ENCODE measurements around the gene CCNA2.
A peak's percentile ranks its signal among the peaks of the same experiment; 100 is the strongest.

CCNA2 gene

DNA sequence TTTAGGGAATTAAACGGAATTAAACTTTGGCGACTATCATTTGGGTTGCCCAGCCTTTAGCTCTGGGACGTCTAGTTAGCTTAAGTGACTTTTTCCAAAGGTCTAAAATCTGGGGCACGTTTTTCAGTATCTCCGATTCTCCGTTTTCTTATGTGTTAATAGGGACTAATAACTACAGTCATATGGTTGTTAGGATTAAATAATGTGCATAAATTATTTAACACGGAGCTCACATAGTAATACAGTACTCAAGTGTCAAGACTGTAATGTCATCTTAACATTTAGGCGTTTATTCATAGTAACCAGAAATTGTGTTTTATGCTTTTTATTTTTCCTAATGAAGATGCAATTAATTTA lies 466 bp upstream of the CCNA2 start:
- Histone ChIP-seq H3K9me3 (ENCODE audit: insufficient read depth, low read length) (no peaks in the 10 kb centered on the region), H2AFZ (ENCODE audit: low read depth, low read length) (peak overlapping the region; percentile 83), H3K4me2 (ENCODE audit: low read length) (peak overlapping the region; percentile 68), H3K9ac (ENCODE audit: low read length) (peak overlapping the region; percentile 77), H3K27ac (ENCODE audit: low read length) (peak overlapping the region; percentile 55), H3K27me3 (ENCODE audit: low read depth, low read length) (no peaks in the 10 kb centered on the region), H3K36me3 (replicated peaks; ENCODE audit: low read depth, low read length) (peaks cover 30% of the 10 kb centered on the region), H3K4me3 (ENCODE audit: low read length) (peak overlapping the region; percentile 89), H3K4me1 (ENCODE audit: low read length) (peaks cover 11% of the 10 kb centered on the region), H4K20me1 (ENCODE audit: insufficient read depth, low read length) (no peaks in the 10 kb centered on the region), H3K79me2 (ENCODE audit: low read length) (peaks cover 40% of the 10 kb centered on the region)
- no peak for TF ChIP-seq EZH2phosphoT487 (IDR thresholded peaks at IDR 0.05; ENCODE audit: low read depth)
- TF ChIP-seq, protein P1, sequence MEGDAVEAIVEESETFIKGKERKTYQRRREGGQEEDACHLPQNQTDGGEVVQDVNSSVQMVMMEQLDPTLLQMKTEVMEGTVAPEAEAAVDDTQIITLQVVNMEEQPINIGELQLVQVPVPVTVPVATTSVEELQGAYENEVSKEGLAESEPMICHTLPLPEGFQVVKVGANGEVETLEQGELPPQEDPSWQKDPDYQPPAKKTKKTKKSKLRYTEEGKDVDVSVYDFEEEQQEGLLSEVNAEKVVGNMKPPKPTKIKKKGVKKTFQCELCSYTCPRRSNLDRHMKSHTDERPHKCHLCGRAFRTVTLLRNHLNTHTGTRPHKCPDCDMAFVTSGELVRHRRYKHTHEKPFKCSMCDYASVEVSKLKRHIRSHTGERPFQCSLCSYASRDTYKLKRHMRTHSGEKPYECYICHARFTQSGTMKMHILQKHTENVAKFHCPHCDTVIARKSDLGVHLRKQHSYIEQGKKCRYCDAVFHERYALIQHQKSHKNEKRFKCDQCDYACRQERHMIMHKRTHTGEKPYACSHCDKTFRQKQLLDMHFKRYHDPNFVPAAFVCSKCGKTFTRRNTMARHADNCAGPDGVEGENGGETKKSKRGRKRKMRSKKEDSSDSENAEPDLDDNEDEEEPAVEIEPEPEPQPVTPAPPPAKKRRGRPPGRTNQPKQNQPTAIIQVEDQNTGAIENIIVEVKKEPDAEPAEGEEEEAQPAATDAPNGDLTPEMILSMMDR (IDR thresholded peaks at IDR 0.05; ENCODE audit: low read depth, low read length) = no peak

- peak overlapping the region; percentile 89 for H3K9ac ChIP-seq (ENCODE audit: low read length)
- H2AFZ ChIP-seq (ENCODE audit: low read depth, low read length) = 0 out of 2 replicates have a peak overlapping the region, but pooled peaks have one; percentile 10
- no peaks in the 10 kb centered on the region for H3K9me3 ChIP-seq (ENCODE audit: insufficient read depth, low read length)
- peak overlapping the region; percentile 70 for H3K4me2 ChIP-seq (ENCODE audit: low read length)
- peak overlapping the region; percentile 89 for H3K4me3 ChIP-seq (ENCODE audit: low read length)
- H3K27ac ChIP-seq (ENCODE audit: low read length) = peak overlapping the region; percentile 68
- no peaks in the 10 kb centered on the region for H4K20me1 ChIP-seq (ENCODE audit: insufficient read depth, low read length)
- no peak for TF ChIP-seq EZH2phosphoT487 (IDR thresholded peaks at IDR 0.05; ENCODE audit: low read depth)
- TF ChIP-seq, protein P1 (IDR thresholded peaks at IDR 0.05; ENCODE audit: low read depth, low read length) = peak; percentile 28
- no peaks in the 10 kb centered on the region for H3K27me3 ChIP-seq (ENCODE audit: low read depth, low read length)
- peaks cover 50% of the 10 kb centered on the region for H3K79me2 ChIP-seq (ENCODE audit: low read length)
- peaks cover 11% of the 10 kb centered on the region for H3K4me1 ChIP-seq (ENCODE audit: low read length)
- H3K36me3 ChIP-seq (replicated peaks; ENCODE audit: low read depth, low read length) = peaks cover 42% of the 10 kb centered on the region
Observed at GRCh38 chr4:121822796-121823504, 733 bp downstream of the CCNA2 start.

GRCh38 chr4:121822047-121822446 lies 1.6 kb downstream of the CCNA2 start:
- no peaks in the 10 kb centered on the region for H4K20me1 ChIP-seq (ENCODE audit: insufficient read depth, low read length)
- H3K27me3 ChIP-seq (ENCODE audit: low read depth, low read length) = no peaks in the 10 kb centered on the region
- H3K79me2 ChIP-seq (ENCODE audit: low read length) = peaks cover 57% of the 10 kb centered on the region
- H3K4me3 ChIP-seq (ENCODE audit: low read length) = peak overlapping the region; percentile 89
- TF ChIP-seq EZH2phosphoT487 (IDR thresholded peaks at IDR 0.05; ENCODE audit: low read depth) = no peak
- TF ChIP-seq, protein P1 (IDR thresholded peaks at IDR 0.05; ENCODE audit: low read depth, low read length) = no peak
- peak overlapping the region; percentile 89 for H3K9ac ChIP-seq (ENCODE audit: low read length)
- H3K4me1 ChIP-seq (ENCODE audit: low read length) = peaks cover 11% of the 10 kb centered on the region
- H2AFZ ChIP-seq (ENCODE audit: low read depth, low read length) = no peak overlapping the region
- H3K9me3 ChIP-seq (ENCODE audit: insufficient read depth, low read length) = no peaks in the 10 kb centered on the region
- H3K36me3 ChIP-seq (replicated peaks; ENCODE audit: low read depth, low read length) = peaks cover 50% of the 10 kb centered on the region
- no peak overlapping the region for H3K27ac ChIP-seq (ENCODE audit: low read length)
- H3K4me2 ChIP-seq (ENCODE audit: low read length) = peak overlapping the region; percentile 70

GRCh38 chr4:121819216-121819965 lies 4.3 kb downstream of the CCNA2 start:
- no peak for TF ChIP-seq EZH2phosphoT487 (IDR thresholded peaks at IDR 0.05; ENCODE audit: low read depth)
- TF ChIP-seq, protein P1 (IDR thresholded peaks at IDR 0.05; ENCODE audit: low read depth, low read length) = no peak
- no peak overlapping the region for H2AFZ ChIP-seq (ENCODE audit: low read depth, low read length)
- H3K9me3 ChIP-seq (ENCODE audit: insufficient read depth, low read length) = no peaks in the 10 kb centered on the region
- no peak overlapping the region for H3K4me3 ChIP-seq (ENCODE audit: low read length)
- H3K27me3 ChIP-seq (ENCODE audit: low read depth, low read length) = no peaks in the 10 kb centered on the region
- no peaks in the 10 kb centered on the region for H4K20me1 ChIP-seq (ENCODE audit: insufficient read depth, low read length)
- no peak overlapping the region for H3K9ac ChIP-seq (ENCODE audit: low read length)
- peaks cover 11% of the 10 kb centered on the region for H3K4me1 ChIP-seq (ENCODE audit: low read length)
- no peak overlapping the region for H3K4me2 ChIP-seq (ENCODE audit: low read length)
- peaks cover 77% of the 10 kb centered on the region for H3K79me2 ChIP-seq (ENCODE audit: low read length)
- peaks cover 74% of the 10 kb centered on the region for H3K36me3 ChIP-seq (replicated peaks; ENCODE audit: low read depth, low read length)
- H3K27ac ChIP-seq (ENCODE audit: low read length) = no peak overlapping the region

Data from OCI-LY3 (cell line).